Hematopoietic multipotent progenitor cell treated with erythropoietin and hydrocortisone succinate and interleukin-3 and kit ligand, for 4 days (in vitro differentiated cells): Measurements from ENCODE around the gene PGM2L1.

Source experiments
- DNase-seq: peaks from one replicate; pipeline ENCODE4 v3.0.0-alpha.2; 2015

The PGM2L1 gene

DNA sequence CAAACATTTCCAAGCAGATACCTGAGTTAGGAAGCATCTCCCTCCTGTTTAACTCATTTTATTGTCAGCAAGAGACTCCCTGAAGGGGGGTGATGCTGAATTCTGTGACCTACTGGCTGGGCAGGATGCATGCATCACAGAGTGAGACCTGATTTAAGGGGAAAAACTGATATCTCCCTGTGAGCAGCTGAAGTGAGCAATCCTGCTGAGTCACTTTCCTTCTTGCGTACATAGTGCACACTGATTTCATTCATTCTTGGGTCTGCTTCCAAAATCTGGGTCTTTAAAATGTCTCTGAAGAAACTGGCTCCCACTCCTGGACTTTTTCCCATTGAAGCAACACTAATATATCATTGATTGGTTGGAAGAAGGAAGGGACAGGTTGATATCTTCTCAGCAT is 110.1 kb downstream of the PGM2L1 start:
- DNase-seq, result peak; percentile 61

DNA sequence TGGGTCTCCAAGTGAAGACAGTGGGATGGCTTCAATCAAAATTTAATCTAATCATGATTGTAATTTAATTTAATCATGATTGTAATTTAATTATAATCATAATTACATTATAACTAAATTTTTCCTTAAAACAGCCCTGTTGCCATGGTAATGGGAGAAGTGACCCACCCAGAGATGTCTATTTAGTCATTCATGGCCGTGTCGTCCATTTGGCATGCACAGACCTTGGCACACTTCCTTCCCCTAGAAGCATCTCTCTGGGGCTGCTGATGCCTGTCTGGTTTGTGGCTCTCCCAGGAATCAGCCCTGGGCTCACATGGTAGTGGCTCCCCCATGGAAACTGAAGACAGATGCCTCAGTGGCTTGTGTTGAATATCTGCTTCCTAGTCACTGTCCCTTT is 113.8 kb downstream of the PGM2L1 start:
- DNase-seq, result no peak

DNA sequence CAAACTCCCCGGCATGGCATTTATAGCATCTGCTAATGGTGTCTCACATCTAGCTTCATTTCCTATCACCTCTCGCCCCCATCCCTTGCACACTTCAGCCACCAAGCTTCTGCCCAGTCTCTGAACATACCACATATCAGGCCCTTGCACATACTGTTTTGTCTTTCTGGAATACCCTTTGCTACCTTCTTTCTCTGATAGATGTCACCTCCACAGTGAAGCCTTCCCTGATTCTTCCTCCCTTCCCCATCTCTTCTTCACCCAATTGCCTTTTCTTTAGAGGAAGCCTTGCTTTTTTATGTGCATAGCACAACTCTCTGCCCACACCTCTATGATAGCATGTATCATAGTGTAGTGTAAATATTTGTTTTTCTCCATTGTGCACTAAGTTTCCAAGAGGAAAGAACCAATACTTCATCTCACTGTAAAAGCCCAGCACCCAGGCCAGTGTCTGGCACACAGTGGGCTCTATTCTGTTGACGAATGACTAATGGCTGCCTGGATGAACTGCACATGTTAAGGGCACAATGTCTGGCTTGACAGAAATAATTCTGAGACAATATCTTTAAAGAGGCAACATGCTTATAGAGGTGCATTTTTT is 114.6 kb downstream of the PGM2L1 start:
- DNase-seq, result no peak

DNA sequence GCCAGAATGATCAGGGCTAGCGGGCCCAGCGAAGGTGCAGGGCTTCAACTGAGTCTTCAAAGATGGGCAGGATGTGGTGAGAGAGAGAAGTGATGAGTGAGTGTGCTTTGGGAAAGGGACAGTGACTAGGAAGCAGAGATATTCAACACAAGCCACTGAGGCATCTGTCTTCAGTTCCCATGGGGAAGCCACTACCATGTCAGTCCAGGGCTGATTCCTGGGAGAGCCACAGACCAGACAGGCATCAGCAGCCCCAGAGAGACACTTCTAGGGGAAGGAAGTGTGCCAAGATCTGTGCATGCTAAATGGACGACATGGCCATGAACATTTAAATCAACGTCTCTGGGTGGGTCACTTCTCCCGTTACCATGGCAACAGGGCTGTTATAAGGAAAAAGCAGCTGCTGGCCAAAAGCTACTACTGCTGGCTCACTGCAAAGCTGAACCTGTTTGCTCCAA is 115.3 kb downstream of the PGM2L1 start:
- DNase-seq, result no peak

DNA sequence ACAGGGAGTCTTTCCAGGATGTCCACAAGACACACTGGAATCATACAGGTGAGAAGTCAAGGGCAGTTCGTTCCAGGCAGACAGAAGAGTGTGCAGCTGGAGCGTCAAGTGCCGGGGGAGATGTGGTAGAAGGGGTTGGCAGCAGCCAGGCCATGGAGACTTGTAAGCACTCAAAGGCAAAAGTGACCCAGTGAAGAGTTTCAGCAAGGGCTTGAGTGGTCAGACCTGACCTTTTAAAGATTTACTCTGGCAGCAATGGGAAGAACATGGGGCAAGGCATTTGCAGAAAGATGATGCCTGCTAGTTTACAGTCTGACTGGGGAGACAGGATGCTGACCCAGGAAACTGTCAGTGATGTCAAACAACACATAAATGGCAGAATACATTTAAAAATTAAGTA is 115.8 kb downstream of the PGM2L1 start:
- no peak for DNase-seq

DNA sequence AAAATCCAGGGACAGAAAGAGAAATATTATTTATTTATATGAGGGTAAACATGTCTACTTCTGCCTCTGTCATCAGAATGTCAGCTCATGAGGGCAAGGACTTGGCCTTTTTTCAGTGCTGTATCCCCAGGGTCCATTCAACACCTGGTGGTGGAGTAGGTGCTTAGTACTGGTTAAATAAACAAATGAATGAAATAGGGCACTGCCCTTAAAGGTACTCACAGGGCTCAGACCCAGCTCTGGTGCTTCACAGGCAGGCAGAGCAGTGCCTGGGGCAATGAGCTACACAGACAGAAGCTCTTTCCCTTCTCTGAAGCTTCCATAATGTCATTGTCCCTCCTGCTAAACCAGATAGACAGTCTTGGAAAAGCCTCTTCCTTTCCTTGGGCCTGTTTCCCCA is 117.7 kb downstream of the PGM2L1 start:
- DNase-seq, result no peak
